GM18526 (cell line): ENCODE measurements around the gene RPP25L.

Source experiments
- POLR2A ChIP-seq: IDR thresholded peaks from 3 replicates; pipeline ENCODE4 v1.6.1; 2011; ENCODE audit not compliant: insufficient read length; ENCODE audit errors: extremely low read depth

RPP25L gene

GRCh38 chr9:34584970-34585369, 26.9 kb downstream of the RPP25L start:
- TF ChIP-seq POLR2A = no peak

GRCh38 chr9:34582787-34583186, 29.1 kb downstream of the RPP25L start:
- TF ChIP-seq POLR2A = no peak

- TF ChIP-seq POLR2A = no peak
These were observed 30.6 kb downstream of the RPP25L start for GRCh38 chr9:34581318-34581717.

GRCh38 chr9:34580358-34580757, 31.5 kb downstream of the RPP25L start:
- no peak for TF ChIP-seq POLR2A

GRCh38 chr9:34579808-34580163, 32.1 kb downstream of the RPP25L start:
- TF ChIP-seq POLR2A = no peak

GRCh38 chr9:34579104-34579807, 32.6 kb downstream of the RPP25L start:
- TF ChIP-seq POLR2A = no peak

- TF ChIP-seq POLR2A = no peak
These were observed 33.4 kb downstream of the RPP25L start for GRCh38 chr9:34578241-34579103.

- TF ChIP-seq POLR2A = no peak
These were observed 34.3 kb downstream of the RPP25L start for GRCh38 chr9:34577400-34578240.

- no peak for TF ChIP-seq POLR2A
These were observed 35.1 kb downstream of the RPP25L start for GRCh38 chr9:34576597-34577399.

- no peak for TF ChIP-seq POLR2A
These were observed 35.9 kb downstream of the RPP25L start for GRCh38 chr9:34575862-34576596.

GRCh38 chr9:34575241-34575640, 36.7 kb downstream of the RPP25L start:
- no peak for TF ChIP-seq POLR2A

GRCh38 chr9:34574571-34574970, 37.3 kb downstream of the RPP25L start:
- no peak for TF ChIP-seq POLR2A

- TF ChIP-seq POLR2A = no peak
These were observed 38.1 kb downstream of the RPP25L start for GRCh38 chr9:34573599-34574325.
